Fibroblast of upper back skin (primary cell): ENCODE measurements around the gene NAP1L4.

ENCODE experiments used
- DNase-seq: peaks from one replicate; pipeline ENCODE4 v3.0.0-alpha.2; 2013

The NAP1L4 gene

DNA sequence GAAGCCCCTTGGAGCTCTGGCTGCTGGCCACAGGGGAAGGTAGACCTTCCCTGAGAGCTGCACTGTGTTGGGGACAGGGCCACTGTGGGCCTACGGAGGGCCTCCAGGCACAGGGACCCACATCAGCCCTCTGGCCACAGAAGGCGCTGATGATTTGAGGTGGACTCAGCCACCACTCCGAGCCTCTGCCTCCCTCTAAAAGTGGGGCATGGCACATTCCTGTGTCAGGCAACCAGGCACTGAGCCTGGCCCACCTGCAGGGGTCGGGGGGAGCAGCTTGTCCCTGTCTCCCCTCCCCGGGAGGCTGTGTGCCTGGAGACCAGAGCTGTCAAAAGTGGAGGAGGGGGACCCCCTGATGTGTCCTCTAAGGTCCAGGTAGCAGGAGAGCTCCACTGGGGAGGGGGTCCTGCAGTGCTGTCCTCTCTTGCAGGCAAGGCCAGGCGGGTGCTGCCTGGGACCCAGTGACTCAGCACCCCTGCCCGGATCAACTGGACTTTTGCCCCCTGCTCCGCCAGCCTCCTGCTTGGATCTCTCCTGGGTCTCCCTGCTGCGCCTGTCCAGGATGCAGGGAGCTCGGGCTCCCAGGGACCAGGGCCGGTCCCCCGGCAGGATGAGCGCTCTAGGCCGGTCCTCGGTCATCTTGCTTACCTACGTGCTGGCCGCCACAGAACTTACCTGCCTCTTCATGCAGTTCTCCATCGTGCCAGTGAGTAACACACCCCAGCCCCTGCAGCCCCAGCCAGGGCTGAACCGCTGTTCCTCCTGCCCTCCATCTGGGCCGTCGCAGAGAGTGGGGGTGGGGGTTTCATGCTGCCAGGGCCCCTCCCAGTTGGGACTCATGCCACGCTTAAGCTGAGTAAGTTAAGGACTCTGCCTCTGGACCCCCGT, 89.1 kb downstream of the NAP1L4 start:
- DNase-seq, result no peak

- DNase-seq, result peak; percentile 90
Measured at GRCh38 chr11:2901854-2902783, 90.0 kb downstream of the NAP1L4 start.

- no peak for DNase-seq
Measured at GRCh38 chr11:2901196-2901796, 90.8 kb downstream of the NAP1L4 start.

DNA sequence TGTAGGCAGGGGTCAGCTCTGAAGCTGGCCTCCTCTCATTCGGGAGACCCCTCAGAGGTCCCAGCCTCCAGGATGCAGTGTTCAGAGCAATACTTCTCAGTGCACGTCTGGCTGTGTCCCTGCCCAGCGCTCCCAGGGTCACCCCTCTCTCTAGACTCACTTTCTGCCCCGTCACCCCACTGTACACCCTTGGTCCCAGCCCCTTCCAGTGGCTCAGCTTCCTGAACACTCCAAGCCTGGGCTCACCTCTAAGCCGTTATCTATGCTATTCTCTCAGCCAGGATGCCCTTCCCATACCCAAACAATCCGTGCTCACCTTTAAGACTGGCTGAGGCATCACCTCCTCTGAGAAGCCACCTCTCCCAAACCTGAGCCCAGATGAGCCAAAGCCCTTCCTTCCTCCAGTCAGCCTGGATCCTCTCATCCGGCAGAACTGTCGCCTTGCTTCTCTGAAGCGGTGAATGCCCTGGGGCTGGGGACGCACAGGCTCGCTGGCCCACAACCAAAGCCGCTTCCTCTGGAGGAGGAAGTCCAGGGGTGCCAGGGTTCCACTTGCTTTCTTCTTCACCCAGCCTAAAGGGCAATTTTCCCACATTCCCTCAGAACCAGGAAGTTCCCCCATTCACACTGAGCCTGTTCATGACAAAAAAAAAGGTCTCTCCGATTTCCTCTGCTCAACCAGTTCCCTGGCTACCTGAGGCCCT, 92.9 kb downstream of the NAP1L4 start:
- no peak for DNase-seq

- DNase-seq, result peak; percentile 85
Measured at GRCh38 chr11:2898366-2899079, 93.6 kb downstream of the NAP1L4 start.

GRCh38 chr11:2897048-2897447, 95.1 kb downstream of the NAP1L4 start:
- no peak for DNase-seq

- no peak for DNase-seq
Measured at GRCh38 chr11:2896047-2896446, 96.1 kb downstream of the NAP1L4 start.
